Central memory CD8-positive, alpha-beta T cell (primary cell): ENCODE measurements around the gene HOXA6.

Experiments used
- ATAC-seq: fragments of 150-1000 bp; cut with Tn5 transposase; replicated peaks from 2 replicates; pipeline ENCODE4 v1.10.0; 2022; ENCODE audit warnings: mild to moderate bottlenecking, moderate FRiP score, moderate number of reproducible peaks; ENCODE audit not compliant: poor library complexity, severe bottlenecking; ENCODE audit errors: extremely low read depth
- DNase-seq, 2 donors: peaks; one replicate each; pipeline ENCODE4 v3.0.0; 2021; ENCODE audit warnings: low spot score in 2 of 2
- H3K27ac Mint-ChIP-seq: one replicate; pipeline ENCODE4 v1.8.0; 2022; ENCODE audit warnings: low read depth, mild to moderate bottlenecking, moderate library complexity, mixed read lengths
- H3K27me3 Mint-ChIP-seq: one replicate; pipeline ENCODE4 v1.8.0; 2022; ENCODE audit warnings: mixed read lengths
- H3K36me3 Mint-ChIP-seq: one replicate; pipeline ENCODE4 v1.8.0; 2022; ENCODE audit warnings: mild to moderate bottlenecking, moderate library complexity, mixed read lengths; ENCODE audit not compliant: insufficient read depth
- H3K4me1 Mint-ChIP-seq: one replicate; pipeline ENCODE4 v1.8.0; 2022; ENCODE audit warnings: mixed read lengths
- H3K4me3 Mint-ChIP-seq: one replicate; pipeline ENCODE4 v1.8.0; 2022; ENCODE audit warnings: mild to moderate bottlenecking, moderate library complexity, mixed read lengths
- H3K9me3 Mint-ChIP-seq: one replicate; pipeline ENCODE4 v1.8.0; 2022; ENCODE audit warnings: mixed read lengths

HOXA6 gene

DNA sequence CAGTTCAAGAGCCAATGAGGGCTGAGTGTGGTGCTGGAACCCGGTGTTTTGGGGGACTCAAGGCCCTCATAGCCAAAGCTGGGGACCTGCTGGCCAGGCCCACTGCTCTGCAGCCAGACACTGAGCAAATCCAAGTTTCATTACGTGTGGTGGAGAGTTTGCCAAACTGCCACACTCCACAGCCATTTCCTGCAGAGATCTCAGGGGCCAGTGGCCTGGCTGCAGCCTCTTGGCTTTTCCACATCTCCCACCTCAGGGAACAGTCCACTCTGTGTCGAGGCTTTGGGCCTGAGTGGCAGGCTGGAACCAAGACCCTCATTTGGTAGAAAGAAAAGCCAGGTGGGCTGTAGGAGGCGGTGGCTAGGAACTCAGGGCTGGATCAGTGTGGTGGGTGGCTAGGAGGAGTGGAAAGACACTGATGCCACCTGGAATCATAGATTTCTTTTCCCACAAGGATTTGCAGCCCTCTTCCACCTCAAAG is 34.3 kb upstream of the HOXA6 start:
- peaks cover 31% of the 10 kb centered on the region for H3K4me1 Mint-ChIP-seq
- H3K4me3 Mint-ChIP-seq = no peak overlapping the region
- ATAC-seq (no peak), DNase-seq (no peak)
- H3K9me3 Mint-ChIP-seq = no peaks in the 10 kb centered on the region
- H3K36me3 Mint-ChIP-seq = peaks cover 19% of the 10 kb centered on the region
- peaks cover 87% of the 10 kb centered on the region for H3K27me3 Mint-ChIP-seq
- no peak overlapping the region for H3K27ac Mint-ChIP-seq

DNA sequence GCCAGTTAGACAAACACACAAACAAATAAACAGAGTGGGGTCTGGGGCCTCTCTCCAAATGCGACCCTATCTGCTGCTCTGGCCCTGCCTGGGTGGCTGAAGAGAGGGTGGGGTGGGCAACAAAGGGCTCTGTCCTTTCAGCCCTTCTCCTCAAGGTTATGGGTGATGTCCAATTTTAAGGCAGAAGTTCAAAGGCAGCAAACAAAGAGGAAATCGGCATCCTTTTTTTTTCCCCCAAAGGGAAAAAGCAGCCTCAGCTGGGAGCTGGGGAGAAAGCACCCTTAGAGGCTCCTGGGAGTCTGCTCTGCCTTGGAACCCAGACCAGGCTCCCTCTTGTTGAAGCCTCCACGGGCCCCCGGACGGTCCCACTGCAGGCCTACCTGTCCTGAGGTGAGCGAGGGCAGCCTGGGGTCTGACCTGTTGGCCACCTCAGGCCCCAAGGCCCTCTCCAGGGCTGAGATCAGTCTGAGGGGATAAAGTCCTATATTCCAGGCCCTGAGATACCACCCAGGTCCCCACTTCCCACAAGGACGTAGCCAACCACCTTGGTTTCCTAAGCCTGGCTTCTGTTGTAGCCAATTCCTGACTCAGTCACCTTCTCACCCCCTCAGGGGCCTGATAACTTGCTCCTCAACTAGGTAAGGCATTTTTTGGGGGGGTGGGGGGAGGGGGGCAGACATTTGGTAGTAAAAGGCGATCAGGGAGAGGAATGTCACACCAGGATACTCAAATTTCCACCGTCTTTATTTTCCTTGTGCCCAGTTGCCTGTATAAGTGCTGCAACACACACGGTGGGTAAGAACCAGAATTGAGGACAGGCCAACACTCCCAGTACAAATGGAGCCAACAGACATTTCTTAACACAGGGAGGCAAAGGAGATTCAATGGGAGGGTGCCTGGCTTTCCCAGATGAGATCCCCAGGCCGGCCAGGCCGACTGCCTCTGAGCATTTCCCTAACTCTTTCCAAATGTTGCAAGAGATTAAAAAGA is 33.2 kb upstream of the HOXA6 start:
- Mint-ChIP-seq H3K36me3 (peaks cover 16% of the 10 kb centered on the region), H3K27ac (no peak overlapping the region), H3K4me1 (peaks cover 24% of the 10 kb centered on the region), H3K4me3 (no peak overlapping the region), H3K9me3 (no peaks in the 10 kb centered on the region), H3K27me3 (peaks cover 81% of the 10 kb centered on the region)
- no peak for ATAC-seq
- no peak for DNase-seq

DNA sequence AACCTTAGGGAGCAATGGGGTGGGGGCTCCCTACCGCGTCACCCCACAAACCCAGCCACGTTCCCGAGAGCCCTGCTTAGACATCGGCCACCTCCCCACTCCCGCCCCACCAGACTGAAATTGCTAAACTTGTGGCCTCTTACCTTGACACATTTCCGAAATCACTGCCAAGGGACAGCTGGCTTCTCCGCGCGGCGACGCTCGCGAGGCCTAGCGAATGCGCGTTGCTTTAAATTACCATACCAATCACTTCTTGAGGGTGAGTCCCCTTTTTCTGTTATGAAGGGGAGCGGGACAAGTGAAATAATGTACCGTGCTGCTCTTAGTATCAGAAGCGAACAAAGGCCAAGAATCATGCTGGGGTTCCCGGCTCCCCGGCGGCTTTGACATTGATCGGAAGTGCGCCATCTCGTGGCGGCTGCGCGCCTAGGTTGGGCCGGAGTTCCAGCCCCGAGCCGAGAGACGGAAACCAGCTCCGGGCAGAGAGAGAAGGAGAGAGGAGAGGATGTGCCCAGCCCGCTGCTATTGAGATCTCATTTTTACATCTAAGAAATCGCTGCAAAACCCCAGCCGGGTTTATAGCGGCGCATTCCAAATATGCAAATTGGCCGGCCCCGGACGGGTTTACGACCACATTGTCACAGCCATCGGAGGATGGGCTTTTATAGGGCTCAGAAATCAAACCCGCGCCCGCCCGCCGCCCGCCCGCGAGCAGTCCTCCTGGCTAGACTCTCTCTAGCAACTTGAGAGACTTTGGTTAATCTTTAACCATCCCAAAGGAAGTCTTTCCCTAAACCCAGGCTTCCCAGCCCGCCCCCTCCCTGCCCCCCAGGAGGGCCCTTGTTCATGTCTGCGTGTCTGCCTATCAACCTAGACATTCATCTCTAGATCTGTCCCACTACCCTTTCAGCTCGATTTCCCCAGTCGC is 32.2 kb upstream of the HOXA6 start:
- no peak for DNase-seq
- ATAC-seq = peak; percentile 58
- Mint-ChIP-seq H3K9me3 (no peaks in the 10 kb centered on the region), H3K27ac (peak overlapping the region; percentile 16), H3K36me3 (peaks cover 10% of the 10 kb centered on the region), H3K4me1 (peaks cover 15% of the 10 kb centered on the region), H3K4me3 (no peak overlapping the region), H3K27me3 (peaks cover 81% of the 10 kb centered on the region)

DNA sequence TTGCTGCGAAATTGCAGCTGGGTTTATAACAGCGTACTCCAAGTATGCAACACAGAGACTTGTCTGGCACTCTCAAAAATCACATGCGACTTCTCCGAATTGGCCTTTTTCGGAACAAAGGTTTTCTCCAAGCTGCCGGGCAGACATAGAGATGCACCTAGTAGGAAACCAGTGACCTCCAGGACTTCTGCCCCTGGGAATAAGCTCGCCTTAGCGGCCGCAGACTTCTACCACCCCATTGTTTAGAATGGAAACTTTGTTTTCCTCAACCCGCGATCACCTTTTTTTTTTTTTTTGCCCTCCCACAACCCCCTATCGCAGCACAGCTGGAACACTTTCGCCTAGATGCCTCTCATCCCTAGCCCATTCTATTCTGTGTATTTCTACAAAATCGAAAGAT is 31.5 kb upstream of the HOXA6 start:
- no peak for DNase-seq
- no peak for ATAC-seq
- H3K27me3 Mint-ChIP-seq = peaks cover 80% of the 10 kb centered on the region
- H3K36me3 Mint-ChIP-seq = peaks cover 8% of the 10 kb centered on the region
- H3K9me3 Mint-ChIP-seq = no peaks in the 10 kb centered on the region
- H3K4me3 Mint-ChIP-seq = no peak overlapping the region
- H3K4me1 Mint-ChIP-seq = peaks cover 11% of the 10 kb centered on the region
- H3K27ac Mint-ChIP-seq = no peak overlapping the region

DNA sequence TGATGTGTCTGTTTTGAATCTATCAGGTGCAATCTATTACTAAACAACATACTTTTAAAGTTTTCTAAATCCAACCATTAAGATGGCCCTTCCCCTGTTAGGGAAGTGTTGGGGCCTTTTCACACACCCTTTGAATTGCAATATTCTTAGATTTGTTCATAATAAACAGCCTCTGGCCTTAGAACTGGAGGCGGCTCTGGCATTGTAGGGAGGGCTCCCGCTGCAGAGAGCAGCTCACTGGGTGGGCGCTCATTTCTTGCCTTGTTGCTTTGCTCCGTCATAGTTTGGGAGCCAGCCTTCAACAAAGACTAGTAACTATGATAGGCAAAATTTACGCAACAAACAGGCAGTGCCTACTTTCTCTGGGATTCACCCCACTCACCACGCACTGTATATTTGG is 30.8 kb upstream of the HOXA6 start:
- ATAC-seq = no peak
- Mint-ChIP-seq H3K36me3 (peaks cover 5% of the 10 kb centered on the region), H3K9me3 (no peaks in the 10 kb centered on the region)

DNA sequence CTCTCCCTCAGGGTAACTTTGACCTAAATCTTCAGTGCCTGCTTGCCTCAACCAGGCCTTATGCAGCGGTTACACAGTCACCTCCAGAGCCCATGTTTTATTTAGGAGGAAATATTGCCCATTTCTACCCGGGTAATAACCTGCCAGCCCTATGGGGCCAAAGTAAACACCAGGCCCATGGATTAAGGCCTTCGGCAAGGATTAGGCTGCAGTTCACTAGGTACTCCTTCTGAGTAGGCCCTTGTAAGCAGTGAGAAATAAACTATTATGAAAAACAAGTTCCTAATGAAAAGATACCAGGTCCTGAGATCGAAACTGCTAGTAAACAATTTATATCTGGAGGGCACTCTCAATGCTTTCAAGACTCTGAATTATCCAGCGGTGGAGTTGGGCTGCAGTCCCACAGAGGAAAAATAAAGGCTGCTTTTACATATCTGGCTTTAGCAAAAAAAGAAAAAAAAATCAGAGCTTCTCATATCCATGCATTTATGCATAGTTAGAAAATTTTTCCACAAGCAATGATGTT is 30.3 kb upstream of the HOXA6 start:
- Mint-ChIP-seq H3K4me1 (peaks cover 11% of the 10 kb centered on the region), H3K27ac (no peak overlapping the region), H3K9me3 (no peaks in the 10 kb centered on the region), H3K27me3 (peaks cover 73% of the 10 kb centered on the region), H3K4me3 (no peak overlapping the region), H3K36me3 (peaks cover 7% of the 10 kb centered on the region)
- DNase-seq (no peak), ATAC-seq (no peak)

More for the DNA sequence above, 30.8 kb upstream of the HOXA6 start:
- Mint-ChIP-seq H3K27ac (no peak overlapping the region), H3K27me3 (peaks cover 77% of the 10 kb centered on the region), H3K4me1 (peaks cover 11% of the 10 kb centered on the region), H3K4me3 (no peak overlapping the region)
- DNase-seq = no peak

DNA sequence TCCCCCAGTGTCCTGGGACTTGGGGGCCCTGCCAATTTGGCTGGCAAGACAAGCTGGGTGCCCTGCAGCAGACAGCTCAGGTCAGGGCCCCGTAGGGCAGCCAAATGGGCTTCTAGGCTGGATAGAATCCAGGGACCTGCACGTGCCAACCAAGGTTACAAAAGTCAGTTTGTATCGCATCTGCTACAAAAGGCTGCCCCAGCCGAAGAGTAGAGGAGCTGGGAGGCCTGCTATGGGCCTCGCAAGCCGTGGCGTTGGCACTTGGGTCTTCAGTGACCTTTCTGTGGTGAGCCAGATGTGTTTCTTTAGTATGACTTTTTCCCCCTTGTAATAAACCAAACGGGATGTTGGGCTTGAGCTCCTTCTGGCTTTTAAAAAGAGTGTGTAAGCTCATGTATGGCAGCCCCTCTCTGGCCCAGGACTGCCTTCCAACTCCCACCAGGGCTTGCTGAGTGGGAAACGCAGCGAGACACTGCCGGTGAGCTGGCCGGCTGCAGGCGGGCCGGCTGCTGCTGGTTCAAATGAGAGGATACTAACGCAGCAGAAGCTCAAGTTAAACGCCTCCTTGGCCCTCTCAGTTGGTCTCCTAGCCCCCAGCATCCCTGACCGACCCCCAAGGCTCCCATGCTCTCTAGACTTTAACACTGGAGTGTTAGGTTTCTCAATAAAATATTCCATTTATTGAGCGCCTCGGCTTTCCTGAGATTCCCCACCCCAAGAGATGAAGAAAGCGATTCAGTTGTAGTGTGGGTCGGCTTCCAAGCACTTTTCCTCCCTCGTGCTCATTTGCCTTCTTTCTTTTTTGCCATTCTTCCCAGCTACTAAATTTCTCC is 29.6 kb upstream of the HOXA6 start:
- Mint-ChIP-seq H3K27ac (no peak overlapping the region), H3K9me3 (no peaks in the 10 kb centered on the region), H3K27me3 (peaks cover 73% of the 10 kb centered on the region), H3K36me3 (peaks cover 10% of the 10 kb centered on the region), H3K4me1 (peaks cover 16% of the 10 kb centered on the region), H3K4me3 (no peak overlapping the region)
- DNase-seq = no peak
- no peak for ATAC-seq

DNA sequence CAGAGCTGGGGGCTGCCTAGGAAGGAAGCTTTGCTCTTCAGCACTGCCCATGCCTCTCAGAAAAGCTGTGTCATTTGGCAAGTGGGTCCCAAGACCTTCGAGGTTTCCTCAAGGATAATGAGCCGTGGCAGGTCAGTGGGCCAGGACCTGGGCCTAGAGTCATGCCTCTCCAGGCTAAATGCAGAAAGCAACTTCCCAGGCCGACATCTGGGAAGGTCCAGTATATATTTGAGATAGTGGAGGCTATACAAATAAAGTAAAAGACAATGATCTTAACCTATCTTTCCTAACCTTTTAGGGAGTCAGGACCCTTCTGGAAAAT is 28.9 kb upstream of the HOXA6 start:
- H3K27ac Mint-ChIP-seq = no peak overlapping the region
- peaks cover 23% of the 10 kb centered on the region for H3K4me1 Mint-ChIP-seq
- no peak overlapping the region for H3K4me3 Mint-ChIP-seq
- ATAC-seq (no peak), DNase-seq (no peak)
- H3K27me3 Mint-ChIP-seq = peaks cover 74% of the 10 kb centered on the region
- no peaks in the 10 kb centered on the region for H3K9me3 Mint-ChIP-seq
- peaks cover 11% of the 10 kb centered on the region for H3K36me3 Mint-ChIP-seq

DNA sequence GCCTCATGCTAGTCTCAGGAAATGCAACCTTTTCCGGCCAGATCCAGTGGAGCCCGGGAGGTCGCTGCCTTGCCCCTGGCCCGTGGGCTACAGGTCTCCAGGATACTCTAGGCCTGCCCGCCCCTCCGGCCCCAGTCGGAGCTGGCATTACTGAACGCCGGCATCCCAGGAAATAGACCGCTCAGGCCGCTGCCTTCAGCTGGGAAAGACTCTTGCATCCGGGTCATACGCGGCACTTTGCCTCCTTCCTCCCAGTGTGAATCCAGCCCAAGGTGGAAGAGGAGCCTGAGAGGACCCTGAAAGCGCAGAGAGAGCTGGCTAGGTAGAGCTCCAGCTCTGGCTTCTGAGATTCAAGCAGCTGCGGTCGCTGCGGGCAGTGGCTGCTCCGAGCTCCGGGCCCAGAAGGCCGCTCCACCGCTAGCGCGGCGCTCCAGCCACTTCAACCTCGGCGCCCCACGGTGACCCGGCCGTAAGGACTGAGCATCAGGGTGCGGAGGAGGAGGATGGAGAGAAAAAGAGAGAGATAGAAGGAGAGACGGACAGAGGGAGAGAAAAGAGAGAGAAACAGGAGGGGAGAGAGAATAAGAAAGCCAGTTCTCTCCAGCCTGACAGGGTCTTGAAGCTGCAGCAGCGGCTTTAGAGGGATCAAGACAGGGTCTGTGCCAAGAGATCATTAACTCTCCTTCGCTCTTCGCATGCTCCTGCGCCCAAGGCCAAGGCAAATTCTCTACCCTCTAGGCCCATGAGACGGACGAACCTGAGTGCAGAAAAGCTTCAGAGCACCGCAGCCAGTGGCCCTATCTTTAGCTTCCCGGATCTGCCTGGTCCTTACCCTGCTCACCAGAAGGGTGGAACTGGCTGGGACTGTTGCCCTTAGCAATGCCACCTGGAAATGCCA is 28.3 kb upstream of the HOXA6 start:
- Mint-ChIP-seq H3K27ac (no peak overlapping the region), H3K4me1 (peaks cover 26% of the 10 kb centered on the region), H3K9me3 (no peaks in the 10 kb centered on the region), H3K4me3 (no peak overlapping the region), H3K27me3 (peaks cover 74% of the 10 kb centered on the region), H3K36me3 (peaks cover 13% of the 10 kb centered on the region)
- ATAC-seq = no peak
- no peak for DNase-seq

DNA sequence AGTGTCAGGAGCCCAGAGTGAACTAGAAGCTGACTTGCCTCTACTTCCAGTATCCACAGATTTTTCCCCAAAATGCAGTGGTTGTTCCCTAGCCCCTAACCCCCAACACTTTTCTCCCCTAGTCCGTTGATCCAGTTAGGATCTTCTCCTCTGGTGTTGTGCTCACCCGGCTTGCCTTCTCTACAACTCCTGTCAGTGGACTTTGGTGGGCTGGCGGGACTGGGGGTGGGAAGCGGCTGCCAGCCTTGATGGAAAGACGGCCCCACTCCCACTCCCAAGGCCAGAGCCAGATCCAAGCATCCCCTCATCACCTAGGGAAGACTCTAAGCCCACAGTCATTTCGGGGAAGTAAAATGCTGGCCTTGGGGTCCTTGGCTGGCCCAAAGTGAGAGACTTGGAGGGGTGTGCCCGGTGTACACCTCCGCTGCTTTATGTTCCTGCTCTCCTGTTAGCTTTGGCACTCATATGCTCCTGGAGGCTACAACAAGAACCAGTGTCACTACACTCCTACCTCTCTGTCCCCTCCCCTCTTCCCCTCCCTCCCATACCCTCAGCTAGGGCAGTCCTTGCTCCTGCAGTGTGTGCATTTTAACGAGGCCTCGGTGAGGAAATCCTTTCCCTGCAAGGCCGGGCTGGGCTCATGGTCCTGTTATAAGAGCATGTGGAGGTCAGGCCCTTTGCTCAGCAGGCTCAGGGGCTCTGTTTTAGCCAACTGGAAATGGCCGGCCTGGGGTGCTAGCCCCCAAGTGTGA is 27.5 kb upstream of the HOXA6 start:
- Mint-ChIP-seq H3K4me1 (peaks cover 21% of the 10 kb centered on the region), H3K27me3 (peaks cover 74% of the 10 kb centered on the region), H3K9me3 (no peaks in the 10 kb centered on the region), H3K27ac (no peak overlapping the region), H3K4me3 (peak overlapping the region; percentile 68), H3K36me3 (peaks cover 15% of the 10 kb centered on the region)
- DNase-seq (no peak), ATAC-seq (no peak)
